ENCODE measurements around the gene KCNAB1.

The KCNAB1 gene

DNA sequence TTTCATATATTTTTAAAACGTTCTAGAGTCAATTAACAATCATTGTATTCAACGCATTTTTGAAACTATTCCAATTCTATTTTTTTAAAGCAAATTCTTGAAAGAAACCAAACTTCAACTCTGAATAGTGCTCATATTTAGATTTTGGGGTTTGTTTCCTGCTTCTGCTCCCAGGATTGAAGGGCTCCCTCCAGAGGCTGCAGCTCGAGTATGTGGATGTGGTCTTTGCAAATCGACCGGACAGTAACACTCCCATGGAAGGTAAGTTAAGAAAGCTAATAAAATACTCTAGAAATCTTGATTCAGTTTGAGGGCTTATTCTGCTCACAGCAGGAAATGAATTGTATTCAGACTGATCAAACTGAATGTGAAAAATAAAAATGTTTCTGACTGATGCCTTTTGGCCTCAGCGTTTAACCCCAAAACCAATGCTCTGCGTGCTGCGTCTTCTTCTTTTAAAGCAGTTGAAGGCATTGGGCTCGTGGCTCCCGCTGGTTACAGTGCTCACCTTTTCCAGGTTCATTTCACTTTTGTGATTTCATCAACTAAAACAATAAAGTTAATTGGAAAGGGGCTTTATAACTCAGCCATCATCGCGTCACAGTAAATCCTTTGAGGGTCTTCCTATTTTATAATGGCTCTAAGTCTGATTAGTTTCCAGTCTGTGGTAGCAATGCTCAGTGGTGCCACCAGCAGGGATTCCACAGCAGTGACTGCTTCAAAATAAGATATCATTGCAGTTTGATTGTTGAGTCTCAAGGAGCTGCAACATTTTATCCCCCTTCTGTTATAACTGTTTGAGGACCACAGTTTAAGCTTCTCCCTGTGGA, 354.4 kb downstream of the KCNAB1 start:
- H3K27ac ChIP-seq (ENCODE audit: low read length) = no peak overlapping the region
- H3K9me3 ChIP-seq (replicated peaks; ENCODE audit: insufficient read depth, low read length) = no peaks in the 10 kb centered on the region
- TF ChIP-seq EZH2phosphoT487 (IDR thresholded peaks at IDR 0.05; ENCODE audit: low read length) = no peak
- TF ChIP-seq, protein P1, sequence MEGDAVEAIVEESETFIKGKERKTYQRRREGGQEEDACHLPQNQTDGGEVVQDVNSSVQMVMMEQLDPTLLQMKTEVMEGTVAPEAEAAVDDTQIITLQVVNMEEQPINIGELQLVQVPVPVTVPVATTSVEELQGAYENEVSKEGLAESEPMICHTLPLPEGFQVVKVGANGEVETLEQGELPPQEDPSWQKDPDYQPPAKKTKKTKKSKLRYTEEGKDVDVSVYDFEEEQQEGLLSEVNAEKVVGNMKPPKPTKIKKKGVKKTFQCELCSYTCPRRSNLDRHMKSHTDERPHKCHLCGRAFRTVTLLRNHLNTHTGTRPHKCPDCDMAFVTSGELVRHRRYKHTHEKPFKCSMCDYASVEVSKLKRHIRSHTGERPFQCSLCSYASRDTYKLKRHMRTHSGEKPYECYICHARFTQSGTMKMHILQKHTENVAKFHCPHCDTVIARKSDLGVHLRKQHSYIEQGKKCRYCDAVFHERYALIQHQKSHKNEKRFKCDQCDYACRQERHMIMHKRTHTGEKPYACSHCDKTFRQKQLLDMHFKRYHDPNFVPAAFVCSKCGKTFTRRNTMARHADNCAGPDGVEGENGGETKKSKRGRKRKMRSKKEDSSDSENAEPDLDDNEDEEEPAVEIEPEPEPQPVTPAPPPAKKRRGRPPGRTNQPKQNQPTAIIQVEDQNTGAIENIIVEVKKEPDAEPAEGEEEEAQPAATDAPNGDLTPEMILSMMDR (IDR thresholded peaks at IDR 0.05; ENCODE audit: low read length) = peak; percentile 57
- no peak overlapping the region for H3K4me2 ChIP-seq (ENCODE audit: low read depth, low read length)
- no peak for DNase-seq
- H4K20me1 ChIP-seq (ENCODE audit: insufficient read depth, low read length) = no peaks in the 10 kb centered on the region
- no peak overlapping the region for H3K4me3 ChIP-seq (ENCODE audit: low read length)
- no peaks in the 10 kb centered on the region for H3K36me3 ChIP-seq (replicated peaks; ENCODE audit: insufficient read depth, low read length)
- H3F3A ChIP-seq (ENCODE audit: insufficient read depth, low read length) = no peaks in the 10 kb centered on the region
- H3K4me1 ChIP-seq (ENCODE audit: low read length) = no peaks in the 10 kb centered on the region
- no peaks in the 10 kb centered on the region for H3K9me2 ChIP-seq (replicated peaks; ENCODE audit: insufficient read depth, low read length)
- no peaks in the 10 kb centered on the region for H3K79me2 ChIP-seq (ENCODE audit: low read length)
- no peak overlapping the region for H3K9ac ChIP-seq (ENCODE audit: low read length)
- H2AFZ ChIP-seq (ENCODE audit: low read length) = no peak overlapping the region
- no peaks in the 10 kb centered on the region for H3K27me3 ChIP-seq (replicated peaks; ENCODE audit: insufficient read depth, low read length)

DNA sequence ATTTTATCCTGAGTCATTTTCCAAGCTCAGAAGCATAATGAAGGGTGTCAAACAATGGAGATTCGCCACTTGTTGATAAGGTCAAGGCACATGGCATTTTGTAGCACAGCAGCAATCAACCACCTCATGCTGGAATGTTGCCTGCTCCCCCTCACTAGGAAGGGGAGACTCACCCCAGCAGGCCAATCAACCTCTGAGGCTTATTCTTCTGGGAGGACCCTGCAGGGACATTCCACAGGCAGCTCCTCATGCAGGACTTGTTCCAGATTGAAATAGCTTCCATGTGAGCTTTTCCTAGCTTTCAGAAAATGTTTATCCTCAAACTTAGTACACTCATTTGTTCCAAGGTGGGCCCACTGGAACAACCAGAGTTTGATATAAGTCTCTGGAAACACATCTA, 356.9 kb downstream of the KCNAB1 start:
- H3K27me3 ChIP-seq (replicated peaks; ENCODE audit: insufficient read depth, low read length) = no peaks in the 10 kb centered on the region
- no peaks in the 10 kb centered on the region for H3K9me2 ChIP-seq (replicated peaks; ENCODE audit: insufficient read depth, low read length)
- no peak overlapping the region for H3K9ac ChIP-seq (ENCODE audit: low read length)
- peaks cover 14% of the 10 kb centered on the region for H3K4me1 ChIP-seq (ENCODE audit: low read length)
- no peak overlapping the region for H3K4me2 ChIP-seq (ENCODE audit: low read depth, low read length)
- H4K20me1 ChIP-seq (ENCODE audit: insufficient read depth, low read length) = no peaks in the 10 kb centered on the region
- H3F3A ChIP-seq (ENCODE audit: insufficient read depth, low read length) = no peaks in the 10 kb centered on the region
- H3K36me3 ChIP-seq (replicated peaks; ENCODE audit: insufficient read depth, low read length) = no peaks in the 10 kb centered on the region
- no peak for TF ChIP-seq EZH2 (optimal IDR thresholded peaks at IDR 0.05; ENCODE audit: low read depth, low read length)
- no peak for TF ChIP-seq EZH2phosphoT487 (IDR thresholded peaks at IDR 0.05; ENCODE audit: low read length)
- TF ChIP-seq, protein P1 (IDR thresholded peaks at IDR 0.05; ENCODE audit: low read length) = no peak
- no peak overlapping the region for H3K4me3 ChIP-seq (ENCODE audit: low read length)
- no peak overlapping the region for H2AFZ ChIP-seq (ENCODE audit: low read length)
- DNase-seq = no peak
- no peak overlapping the region for H3K27ac ChIP-seq (ENCODE audit: low read length)
- H3K79me2 ChIP-seq (ENCODE audit: low read length) = no peaks in the 10 kb centered on the region
- no peaks in the 10 kb centered on the region for H3K9me3 ChIP-seq (replicated peaks; ENCODE audit: insufficient read depth, low read length)

DNA sequence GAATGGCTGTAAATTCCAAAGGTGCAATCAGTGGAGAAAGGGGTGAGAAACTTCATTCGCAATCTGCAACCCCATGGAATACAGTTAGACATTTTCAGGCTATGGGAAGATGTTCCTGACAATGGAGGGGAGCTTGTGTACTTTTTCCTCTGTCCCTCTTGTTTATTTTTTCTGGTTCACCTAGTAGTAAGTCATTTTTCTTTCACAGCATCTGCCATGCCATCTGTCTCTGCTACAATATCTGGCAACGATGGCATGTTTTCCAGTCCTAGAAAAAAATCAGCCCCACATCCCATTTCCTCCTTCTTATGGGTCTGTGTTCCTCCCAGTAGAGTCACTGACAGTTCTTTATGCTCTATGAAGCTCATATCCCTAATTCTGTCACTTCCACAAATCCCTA, 358.5 kb downstream of the KCNAB1 start:
- no peaks in the 10 kb centered on the region for H4K20me1 ChIP-seq (ENCODE audit: insufficient read depth, low read length)
- H3K4me1 ChIP-seq (ENCODE audit: low read length) = peaks cover 27% of the 10 kb centered on the region
- no peak for DNase-seq
- TF ChIP-seq, protein P1 (IDR thresholded peaks at IDR 0.05; ENCODE audit: low read length) = no peak
- TF ChIP-seq EZH2 (optimal IDR thresholded peaks at IDR 0.05; ENCODE audit: low read depth, low read length) = no peak
- TF ChIP-seq EZH2phosphoT487 (IDR thresholded peaks at IDR 0.05; ENCODE audit: low read length) = no peak
- no peaks in the 10 kb centered on the region for H3K36me3 ChIP-seq (replicated peaks; ENCODE audit: insufficient read depth, low read length)
- no peak overlapping the region for H3K9ac ChIP-seq (ENCODE audit: low read length)
- no peak overlapping the region for H3K4me3 ChIP-seq (ENCODE audit: low read length)
- no peaks in the 10 kb centered on the region for H3K79me2 ChIP-seq (ENCODE audit: low read length)
- H3K9me3 ChIP-seq (replicated peaks; ENCODE audit: insufficient read depth, low read length) = no peaks in the 10 kb centered on the region
- H3K27me3 ChIP-seq (replicated peaks; ENCODE audit: insufficient read depth, low read length) = no peaks in the 10 kb centered on the region
- H3F3A ChIP-seq (ENCODE audit: insufficient read depth, low read length) = peaks cover 14% of the 10 kb centered on the region
- no peaks in the 10 kb centered on the region for H3K9me2 ChIP-seq (replicated peaks; ENCODE audit: insufficient read depth, low read length)
- no peak overlapping the region for H3K4me2 ChIP-seq (ENCODE audit: low read depth, low read length)
- no peak overlapping the region for H3K27ac ChIP-seq (ENCODE audit: low read length)
- no peak overlapping the region for H2AFZ ChIP-seq (ENCODE audit: low read length)
